Measurements from ENCODE around the gene UBTD2.

DNA sequence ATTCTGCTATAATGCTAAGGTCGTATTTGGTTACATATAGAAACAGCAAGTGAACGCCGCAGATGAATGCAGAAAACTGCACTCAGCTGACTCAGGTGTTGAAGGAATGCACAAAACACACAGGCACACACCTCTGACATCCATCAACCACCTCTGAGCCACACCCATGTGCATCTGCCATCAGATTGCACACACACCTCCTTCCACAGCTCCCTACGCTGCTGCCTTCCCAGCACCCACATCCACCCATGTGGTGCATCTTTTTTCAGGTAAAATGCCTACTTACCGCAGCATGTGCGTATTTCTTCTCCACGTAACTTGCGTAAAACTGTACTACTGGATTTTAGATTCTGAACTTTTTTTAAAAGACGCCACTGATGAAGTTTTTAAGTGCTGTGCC, 102.6 kb downstream of the UBTD2 start:
- TF ChIP-seq CTCF (conservative IDR thresholded peaks at IDR 0.05 in 1 of 2, IDR thresholded peaks at IDR 0.05 in 1 of 2; ENCODE audit: low read depth in 1 of 2, low read length in 2 of 2) (no peak), EZH2 (IDR thresholded peaks at IDR 0.05; ENCODE audit: low read length, missing control alignments) (no peak)

Data from fibroblast of lung (primary cell).